Measurements from ENCODE around the gene REPS2.

Gene REPS2

GRCh38 chrX:17120816-17121215 is 174.4 kb downstream of the REPS2 start:
- Histone ChIP-seq H3K79me1 (replicated peaks; ENCODE audit: low read length, poor library complexity, severe bottlenecking) (no peaks in the 10 kb centered on the region), H3K4me1 (ENCODE audit: control insufficient read depth, insufficient read depth, low read depth, low read length) (no peaks in the 10 kb centered on the region), H3K18ac (ENCODE audit: low read depth in 1 of 2, low read length in 2 of 2) (no peak overlapping the region), H3K9ac (ENCODE audit: low read length) (no peak overlapping the region), H2BK15ac (ENCODE audit: low read depth, poor library complexity, severe bottlenecking) (no peak overlapping the region), H3K27ac (ENCODE audit: low read length, poor library complexity, severe bottlenecking) (no peak overlapping the region), H2BK5ac (ENCODE audit: low read depth, low read length, poor library complexity, severe bottlenecking) (no peak overlapping the region), H3K27me3 (ENCODE audit: control insufficient read depth in 1 of 2, insufficient read depth in 1 of 2, low read length in 2 of 2) (peaks cover 0 to 15% of the 10 kb centered on the region in 2 experiments), H4K91ac (ENCODE audit: low read length) (no peak overlapping the region), H3K4me3 (ENCODE audit: insufficient read depth in 1 of 2, low read depth in 1 of 2, low read length in 2 of 2) (no peak overlapping the region), H2BK12ac (ENCODE audit: low read length in 2 of 2) (no peak overlapping the region), H2BK120ac (ENCODE audit: low read depth, low read length) (no peak overlapping the region), H4K8ac (ENCODE audit: low read length) (no peak overlapping the region), H2AFZ (ENCODE audit: low read depth, low read length) (no peak overlapping the region), H3K4me2 (ENCODE audit: low read length, poor library complexity, severe bottlenecking) (no peak overlapping the region), H2AK5ac (ENCODE audit: low read length, severe bottlenecking) (no peak overlapping the region), H3K4ac (ENCODE audit: low read depth in 1 of 2, low read length in 2 of 2) (no peak overlapping the region), H3K14ac (ENCODE audit: low read length in 2 of 2) (no peak overlapping the region), H3K23ac (ENCODE audit: low read length in 2 of 2) (no peak overlapping the region), H3K36me3 (ENCODE audit: control insufficient read depth in 1 of 2, insufficient read depth in 2 of 2, low read depth in 1 of 2, low read length in 2 of 2) (no peaks in the 10 kb centered on the region), H3K9me3 (ENCODE audit: control insufficient read depth, low read length) (peaks cover 6% of the 10 kb centered on the region)
- no peak for DNase-seq
- WGBS, result 62% methylated on average over 3 of the region's 6 CpGs

- Histone ChIP-seq H2BK12ac (ENCODE audit: low read length in 2 of 2) (no peak overlapping the region), H3K4me1 (ENCODE audit: control insufficient read depth, insufficient read depth, low read depth, low read length) (no peaks in the 10 kb centered on the region), H2AFZ (ENCODE audit: low read depth, low read length) (no peak overlapping the region), H2BK15ac (ENCODE audit: low read depth, poor library complexity, severe bottlenecking) (no peak overlapping the region), H4K91ac (ENCODE audit: low read length) (no peak overlapping the region), H3K4me2 (ENCODE audit: low read length, poor library complexity, severe bottlenecking) (no peak overlapping the region), H3K27ac (ENCODE audit: low read length, poor library complexity, severe bottlenecking) (no peak overlapping the region), H3K14ac (ENCODE audit: low read length in 2 of 2) (no peak overlapping the region), H2BK5ac (ENCODE audit: low read depth, low read length, poor library complexity, severe bottlenecking) (no peak overlapping the region), H4K8ac (ENCODE audit: low read length) (no peak overlapping the region), H2AK5ac (ENCODE audit: low read length, severe bottlenecking) (no peak overlapping the region), H3K4ac (ENCODE audit: low read depth in 1 of 2, low read length in 2 of 2) (no peak overlapping the region), H3K9me3 (ENCODE audit: control insufficient read depth, low read length) (no peaks in the 10 kb centered on the region), H2BK120ac (ENCODE audit: low read depth, low read length) (no peak overlapping the region), H3K18ac (ENCODE audit: low read depth in 1 of 2, low read length in 2 of 2) (no peak overlapping the region), H3K79me1 (replicated peaks; ENCODE audit: low read length, poor library complexity, severe bottlenecking) (no peaks in the 10 kb centered on the region), H3K4me3 (ENCODE audit: insufficient read depth in 1 of 2, low read depth in 1 of 2, low read length in 2 of 2) (no peak overlapping the region), H3K23ac (ENCODE audit: low read length in 2 of 2) (no peak overlapping the region), H3K9ac (ENCODE audit: low read length) (no peak overlapping the region), H3K36me3 (ENCODE audit: control insufficient read depth in 1 of 2, insufficient read depth in 2 of 2, low read depth in 1 of 2, low read length in 2 of 2) (no peaks in the 10 kb centered on the region), H3K27me3 (ENCODE audit: control insufficient read depth in 1 of 2, insufficient read depth in 1 of 2, low read length in 2 of 2) (peaks cover 0 to 19% of the 10 kb centered on the region in 2 experiments)
- DNase-seq, result no peak
- WGBS, result 67% methylated on average over 1 of the region's 2 CpGs
Measured at GRCh38 chrX:17154001-17154400, 207.5 kb downstream of the REPS2 start.

DNA sequence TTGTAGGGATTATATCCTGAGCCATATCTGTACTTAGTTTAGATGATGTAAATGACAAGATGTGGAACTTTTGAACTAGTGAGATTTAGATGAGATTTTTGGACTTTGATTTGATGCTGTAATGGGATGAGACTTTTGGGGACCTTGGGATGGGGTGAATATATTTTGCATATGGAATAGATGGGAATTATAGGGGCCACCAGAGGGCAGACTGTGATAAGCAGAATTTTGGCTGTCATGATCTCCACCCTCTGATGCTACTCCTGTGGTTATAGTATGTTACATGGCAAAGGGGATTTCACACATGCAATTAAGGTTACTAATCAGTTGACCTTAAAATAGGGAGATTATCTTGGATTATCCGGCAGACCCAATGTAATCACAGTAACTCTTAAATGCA is 214.5 kb downstream of the REPS2 start:
- no CpG with 5 or more reads among the region's 1 CpG for WGBS
- Histone ChIP-seq H3K9ac (ENCODE audit: low read length) (no peak overlapping the region), H3K9me3 (ENCODE audit: control insufficient read depth, low read length) (peaks cover 51% of the 10 kb centered on the region), H3K23ac (ENCODE audit: low read length in 2 of 2) (no peak overlapping the region), H2BK5ac (ENCODE audit: low read depth, low read length, poor library complexity, severe bottlenecking) (no peak overlapping the region), H2AK5ac (ENCODE audit: low read length, severe bottlenecking) (no peak overlapping the region), H2AFZ (ENCODE audit: low read depth, low read length) (no peak overlapping the region), H2BK15ac (ENCODE audit: low read depth, poor library complexity, severe bottlenecking) (no peak overlapping the region), H3K4ac (ENCODE audit: low read depth in 1 of 2, low read length in 2 of 2) (no peak overlapping the region), H3K14ac (ENCODE audit: low read length in 2 of 2) (no peak overlapping the region), H3K79me1 (replicated peaks; ENCODE audit: low read length, poor library complexity, severe bottlenecking) (no peaks in the 10 kb centered on the region), H3K4me3 (ENCODE audit: insufficient read depth in 1 of 2, low read depth in 1 of 2, low read length in 2 of 2) (no peak overlapping the region), H3K27ac (ENCODE audit: low read length, poor library complexity, severe bottlenecking) (no peak overlapping the region), H2BK120ac (ENCODE audit: low read depth, low read length) (no peak overlapping the region), H2BK12ac (ENCODE audit: low read length in 2 of 2) (no peak overlapping the region), H3K4me2 (ENCODE audit: low read length, poor library complexity, severe bottlenecking) (no peak overlapping the region), H3K18ac (ENCODE audit: low read depth in 1 of 2, low read length in 2 of 2) (no peak overlapping the region), H3K27me3 (ENCODE audit: control insufficient read depth in 1 of 2, insufficient read depth in 1 of 2, low read length in 2 of 2) (peaks cover 0 to 4% of the 10 kb centered on the region in 2 experiments), H3K4me1 (ENCODE audit: control insufficient read depth, insufficient read depth, low read depth, low read length) (no peaks in the 10 kb centered on the region), H4K8ac (ENCODE audit: low read length) (no peak overlapping the region), H3K36me3 (ENCODE audit: control insufficient read depth in 1 of 2, insufficient read depth in 2 of 2, low read depth in 1 of 2, low read length in 2 of 2) (no peaks in the 10 kb centered on the region), H4K91ac (ENCODE audit: low read length) (no peak overlapping the region)
- DNase-seq, result no peak

- no peak overlapping the region for H2AK5ac ChIP-seq (ENCODE audit: low read length, severe bottlenecking)
- H3K27me3 ChIP-seq (ENCODE audit: control insufficient read depth in 1 of 2, insufficient read depth in 1 of 2, low read length in 2 of 2), result peaks cover 0 to 4% of the 10 kb centered on the region in 2 experiments
- H3K9me3 ChIP-seq (ENCODE audit: control insufficient read depth, low read length), result peaks cover 54% of the 10 kb centered on the region
- no peak overlapping the region for H2BK12ac ChIP-seq (ENCODE audit: low read length in 2 of 2)
- no peak overlapping the region for H2AFZ ChIP-seq (ENCODE audit: low read depth, low read length)
- no peaks in the 10 kb centered on the region for H3K4me1 ChIP-seq (ENCODE audit: control insufficient read depth, insufficient read depth, low read depth, low read length)
- no peaks in the 10 kb centered on the region for H3K36me3 ChIP-seq (ENCODE audit: control insufficient read depth in 1 of 2, insufficient read depth in 2 of 2, low read depth in 1 of 2, low read length in 2 of 2)
- no peak overlapping the region for H3K27ac ChIP-seq (ENCODE audit: low read length, poor library complexity, severe bottlenecking)
- no peak overlapping the region for H3K18ac ChIP-seq (ENCODE audit: low read depth in 1 of 2, low read length in 2 of 2)
- no peak overlapping the region for H2BK15ac ChIP-seq (ENCODE audit: low read depth, poor library complexity, severe bottlenecking)
- H2BK120ac ChIP-seq (ENCODE audit: low read depth, low read length), result no peak overlapping the region
- H3K9ac ChIP-seq (ENCODE audit: low read length), result no peak overlapping the region
- H3K4me2 ChIP-seq (ENCODE audit: low read length, poor library complexity, severe bottlenecking), result no peak overlapping the region
- H3K14ac ChIP-seq (ENCODE audit: low read length in 2 of 2), result no peak overlapping the region
- no peak for DNase-seq
- H4K91ac ChIP-seq (ENCODE audit: low read length), result no peak overlapping the region
- H3K23ac ChIP-seq (ENCODE audit: low read length in 2 of 2), result no peak overlapping the region
- H4K8ac ChIP-seq (ENCODE audit: low read length), result no peak overlapping the region
- H3K4ac ChIP-seq (ENCODE audit: low read depth in 1 of 2, low read length in 2 of 2), result no peak overlapping the region
- H2BK5ac ChIP-seq (ENCODE audit: low read depth, low read length, poor library complexity, severe bottlenecking), result no peak overlapping the region
- no peak overlapping the region for H3K4me3 ChIP-seq (ENCODE audit: insufficient read depth in 1 of 2, low read depth in 1 of 2, low read length in 2 of 2)
- no peaks in the 10 kb centered on the region for H3K79me1 ChIP-seq (replicated peaks; ENCODE audit: low read length, poor library complexity, severe bottlenecking)
- WGBS, result 60% methylated on average over 1 of the region's 1 CpG
Measured at GRCh38 chrX:17161991-17162390, 215.5 kb downstream of the REPS2 start.

All from mesenchymal stem cell (in vitro differentiated cells and primary cell).